Esophagus squamous epithelium (tissue), 5 donors: ENCODE results near the gene TRIM47. TPM values are rescaled to one million over a fixed set of nuclear protein-coding genes. Genes with fewer than 3 reads are reported as not detected.

ENCODE experiments used
- DNase-seq: peaks from one replicate; lab custom pipeline; 2025; lab: John Stamatoyannopoulos, UW
- H3K27ac ChIP-seq, 4 donors: fragments of 200-600 bp; sonication (generic); one replicate each; pipeline ENCODE4 v1.5.1; 2016 to 2019; ENCODE audit warnings: mild to moderate bottlenecking in 1 of 4
- H3K27me3 ChIP-seq, 4 donors: fragments of 200-600 bp; sonication (generic); 1 replicate in 3 of 4; 2 replicates in 1 of 4; pipeline versions ENCODE4 v1.5.1 to v1.6.0; 2017 to 2021; ENCODE audit warnings: antibody characterized with exemption in 1 of 4
- H3K36me3 ChIP-seq, 3 donors: fragments of 200-600 bp; sonication (generic); one replicate each; pipeline ENCODE4 v1.5.1; 2016 to 2019
- H3K4me1 ChIP-seq, 3 donors: fragments of 200-600 bp; sonication (generic); one replicate each; pipeline ENCODE4 v1.5.1; 2017 to 2019
- H3K4me3 ChIP-seq, 4 donors: fragments of 200-600 bp; sonication (generic); 1 replicate in 3 of 4; 2 replicates in 1 of 4; pipeline ENCODE4 v1.5.1; 2016 to 2019; ENCODE audit warnings: mild to moderate bottlenecking in 2 of 4, moderate library complexity in 1 of 4
- H3K9me3 ChIP-seq, 3 donors: fragments of 200-600 bp; sonication (generic); one replicate each; pipeline ENCODE4 v1.5.1; 2016 to 2019
- CTCF ChIP-seq, 6 experiments: fragments of 450-650 bp in 4 of 6; fragments of 200-600 bp in 2 of 6; sonication (generic) in 2 of 6; IDR thresholded peaks; one replicate each; pipeline ENCODE4 v1.5.1; 2016 to 2019; ENCODE audit warnings: antibody characterized with exemption in 6 of 6, mild to moderate bottlenecking in 4 of 6, moderate library complexity in 4 of 6
- POLR2A ChIP-seq, 4 donors: fragments of 450-650 bp; IDR thresholded peaks; one replicate each; pipeline ENCODE4 v1.6.1; 2017; ENCODE audit warnings: antibody characterized with exemption in 4 of 4, mild to moderate bottlenecking in 4 of 4, moderate library complexity in 3 of 4
- WGBS, 2 donors: methylation state at CpG; one replicate each; pipeline ENCODE4 v1.1.5; 2018; 5-methylcytosine and 5-hydroxymethylcytosine counted together
- intact Hi-C: fragments of 100-400 bp; cut with DNase I; formaldehyde crosslinking; loops from one replicate; pipeline ENCODE4 v1.15.0; 2022
- total RNA-seq, 4 donors: library from RNA; depleted of rRNA; stranded (reverse); fragments of >200 nt; gene quantifications; one replicate each; pipeline ENCODE4 v1.1.0, GENCODE V29; 2016
- donor health status: DM: yes; HTN: yes; CAD: no.

The TRIM47 gene
- total RNA-seq, 4 donors from 2014 or later, result 19.5 to 33.4 (median 25.5) TPM

GRCh38 chr17:75829747-75830146 lies 48.6 kb downstream of the TRIM47 start:
- intact Hi-C loops, result no loop called here
- no peak overlapping the region for H3K4me3 ChIP-seq
- H3K9me3 ChIP-seq, result no peaks in the 10 kb centered on the region
- DNase-seq, result no peak
- no peak for TF ChIP-seq POLR2A (IDR thresholded peaks at IDR 0.05)
- TF ChIP-seq CTCF (IDR thresholded peaks at IDR 0.05), result no peak
- H3K27me3 ChIP-seq, result no peaks in the 10 kb centered on the region
- 92% methylated on average over 2 of the region's 7 CpGs; no CpG with 5 or more reads in 1 of the 2 donors for WGBS, 2 donors
- H3K27ac ChIP-seq, result no peak overlapping the region
- H3K36me3 ChIP-seq, result peaks cover 0 to 74% (median 0%) of the 10 kb centered on the region in 3 donors
- H3K4me1 ChIP-seq, result peaks cover 13 to 50% (median 23%) of the 10 kb centered on the region in 3 donors

DNA sequence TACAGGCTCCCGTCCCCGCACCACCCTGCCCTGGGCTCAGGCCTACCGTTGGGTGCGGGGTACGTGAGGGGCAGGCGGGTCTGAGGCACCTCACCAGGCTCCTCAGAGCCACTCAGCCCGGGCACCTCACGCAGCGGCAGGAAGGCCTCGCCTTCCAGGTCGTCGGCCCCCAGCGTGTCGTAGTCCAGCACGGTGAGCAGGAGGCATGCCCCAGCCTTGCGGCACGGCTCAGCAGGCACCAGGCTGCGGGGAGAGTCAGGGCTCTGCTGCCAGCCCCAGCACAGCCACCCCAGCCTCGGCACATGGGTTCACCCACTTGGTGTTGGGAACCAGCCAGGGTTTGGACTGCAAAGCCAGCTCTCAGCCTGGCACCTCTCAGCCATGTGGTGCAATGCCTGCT lies 49.6 kb downstream of the TRIM47 start:
- H3K4me3 ChIP-seq, result no peak overlapping the region
- H3K36me3 ChIP-seq, result peaks cover 3 to 74% (median 5%) of the 10 kb centered on the region in 3 donors
- no peaks in the 10 kb centered on the region for H3K27me3 ChIP-seq
- TF ChIP-seq CTCF (IDR thresholded peaks at IDR 0.05), result no peak
- peak in 1 of 4 donors; percentile 16 for TF ChIP-seq POLR2A (IDR thresholded peaks at IDR 0.05)
- intact Hi-C loops, result no loop called here
- DNase-seq, result no peak
- H3K4me1 ChIP-seq, result peaks cover 13 to 47% (median 23%) of the 10 kb centered on the region in 3 donors
- WGBS, 2 donors, result 100% methylated on average over 1 of the region's 19 CpGs; no CpG with 5 or more reads in 1 of the 2 donors
- no peaks in the 10 kb centered on the region for H3K9me3 ChIP-seq
- H3K27ac ChIP-seq, result peak overlapping the region in 1 of 4 donors; percentile 86

- Histone ChIP-seq H3K36me3 (peaks cover 9 to 79% (median 12%) of the 10 kb centered on the region in 3 donors), H3K4me1 (peaks cover 13 to 46% (median 20%) of the 10 kb centered on the region in 3 donors), H3K27me3 (no peaks in the 10 kb centered on the region), H3K4me3 (peak overlapping the region in 3 of 4 donors; percentile 23 to 56 (median 29)), H3K9me3 (no peaks in the 10 kb centered on the region), H3K27ac (peak overlapping the region; percentile 66 to 86 (median 78))
- WGBS, 2 donors, result 73 to 83% methylated on average over 1 to 10 of the region's 11 CpGs
- DNase-seq, result no peak
- TF ChIP-seq CTCF (IDR thresholded peaks at IDR 0.05), result no peak
- TF ChIP-seq POLR2A (IDR thresholded peaks at IDR 0.05), result no peak
- intact Hi-C loops, result no loop called here
Measured at GRCh38 chr17:75828076-75828400, 50.3 kb downstream of the TRIM47 start.

GRCh38 chr17:75827308-75828075 lies 50.9 kb downstream of the TRIM47 start:
- no peak for TF ChIP-seq POLR2A (IDR thresholded peaks at IDR 0.05)
- peak in 5 of 6 experiments; percentile 63 to 78 (median 68) for TF ChIP-seq CTCF (IDR thresholded peaks at IDR 0.05)
- DNase-seq, result no peak
- WGBS, 2 donors, result 57% methylated on average over 2 of the region's 21 CpGs; no CpG with 5 or more reads in 1 of the 2 donors
- H3K36me3 ChIP-seq, result peaks cover 9 to 84% (median 12%) of the 10 kb centered on the region in 3 donors
- H3K9me3 ChIP-seq, result no peaks in the 10 kb centered on the region
- no peaks in the 10 kb centered on the region for H3K27me3 ChIP-seq
- H3K27ac ChIP-seq, result peak overlapping the region; percentile 66 to 86 (median 78)
- peak overlapping the region in 3 of 4 donors; percentile 23 to 56 (median 29) for H3K4me3 ChIP-seq
- peaks cover 13 to 46% (median 14%) of the 10 kb centered on the region in 3 donors for H3K4me1 ChIP-seq
- intact Hi-C loops, result no loop called here
